ENCODE measurements around the gene RGS7BP.

GRCh38 chr5:64487283-64487682 lies 18.5 kb upstream of the RGS7BP start:
- TF ChIP-seq CTCF (IDR thresholded peaks at IDR 0.05) (no peak), POLR2A (IDR thresholded peaks at IDR 0.05) (no peak)
